Endothelial cell of umbilical vein (primary cell): Measurements from ENCODE around the gene TPCN1.

Source experiments
- CTCF ChIP-seq, 2 donors: IDR thresholded peaks; 1 replicate in 1 of 2; 2 replicates in 1 of 2; pipeline ENCODE4 v1.5.1; 2011; ENCODE audit warnings: low read length in 2 of 2, mild to moderate bottlenecking in 2 of 2, moderate library complexity in 2 of 2, control low read depth in 1 of 2, inconsistent platforms in 1 of 2, low read depth in 1 of 2; ENCODE audit not compliant: insufficient read depth in 1 of 2; ENCODE audit errors: extremely low read depth in 1 of 2
- POLR2A ChIP-seq: IDR thresholded peaks from 2 replicates; pipeline ENCODE4 v1.6.1; 2012; ENCODE audit warnings: low read depth, mild to moderate bottlenecking, control low read depth, low read length

- no peak for TF ChIP-seq POLR2A
- TF ChIP-seq CTCF (IDR thresholded peaks at IDR 0.05; ENCODE audit: extremely low read depth in 1 of 2, insufficient read depth in 1 of 2, low read depth in 1 of 2, low read length in 2 of 2), result no peak
Observed at GRCh38 chr12:113244047-113244460, 22.8 kb downstream of the TPCN1 start.
